PFSK-1 (cell line): ENCODE data around the gene COL18A1.

Experiments
- FOXP2 ChIP-seq: optimal IDR thresholded peaks from 2 replicates; pipeline ENCODE3; 2011; ENCODE audit warnings: borderline replicate concordance, control low read depth, inconsistent platforms; ENCODE audit not compliant: insufficient read depth; ENCODE audit errors: extremely low read length, extremely low read depth
- POLR2AphosphoS5 ChIP-seq: IDR thresholded peaks from 2 replicates; pipeline ENCODE4 v1.6.1; 2012; ENCODE audit warnings: low read depth, mild to moderate bottlenecking, control low read depth, low read length, moderate library complexity
- SIN3A ChIP-seq: IDR thresholded peaks from 2 replicates; pipeline ENCODE4 v1.6.1; 2012; ENCODE audit warnings: mild to moderate bottlenecking, low read length, moderate library complexity, borderline replicate concordance; ENCODE audit not compliant: insufficient read depth
- TAF1 ChIP-seq: IDR thresholded peaks from 2 replicates; pipeline ENCODE4 v1.6.1; 2012; ENCODE audit warnings: low read length, control low read depth, borderline replicate concordance; ENCODE audit not compliant: insufficient read depth
- TF ChIP-seq, protein P1 (sequence below), 2 experiments: IDR thresholded peaks; 2 replicates each; pipeline versions ENCODE4 v1.6.1 to v1.8.0; 2011 to 2012; ENCODE audit warnings: low read depth in 2 of 2, low read length in 2 of 2, control low read depth in 1 of 2, inconsistent platforms in 1 of 2, mild to moderate bottlenecking in 1 of 2, moderate library complexity in 1 of 2; ENCODE audit not compliant: insufficient read depth in 1 of 2

- TF ChIP-seq, protein P1, sequence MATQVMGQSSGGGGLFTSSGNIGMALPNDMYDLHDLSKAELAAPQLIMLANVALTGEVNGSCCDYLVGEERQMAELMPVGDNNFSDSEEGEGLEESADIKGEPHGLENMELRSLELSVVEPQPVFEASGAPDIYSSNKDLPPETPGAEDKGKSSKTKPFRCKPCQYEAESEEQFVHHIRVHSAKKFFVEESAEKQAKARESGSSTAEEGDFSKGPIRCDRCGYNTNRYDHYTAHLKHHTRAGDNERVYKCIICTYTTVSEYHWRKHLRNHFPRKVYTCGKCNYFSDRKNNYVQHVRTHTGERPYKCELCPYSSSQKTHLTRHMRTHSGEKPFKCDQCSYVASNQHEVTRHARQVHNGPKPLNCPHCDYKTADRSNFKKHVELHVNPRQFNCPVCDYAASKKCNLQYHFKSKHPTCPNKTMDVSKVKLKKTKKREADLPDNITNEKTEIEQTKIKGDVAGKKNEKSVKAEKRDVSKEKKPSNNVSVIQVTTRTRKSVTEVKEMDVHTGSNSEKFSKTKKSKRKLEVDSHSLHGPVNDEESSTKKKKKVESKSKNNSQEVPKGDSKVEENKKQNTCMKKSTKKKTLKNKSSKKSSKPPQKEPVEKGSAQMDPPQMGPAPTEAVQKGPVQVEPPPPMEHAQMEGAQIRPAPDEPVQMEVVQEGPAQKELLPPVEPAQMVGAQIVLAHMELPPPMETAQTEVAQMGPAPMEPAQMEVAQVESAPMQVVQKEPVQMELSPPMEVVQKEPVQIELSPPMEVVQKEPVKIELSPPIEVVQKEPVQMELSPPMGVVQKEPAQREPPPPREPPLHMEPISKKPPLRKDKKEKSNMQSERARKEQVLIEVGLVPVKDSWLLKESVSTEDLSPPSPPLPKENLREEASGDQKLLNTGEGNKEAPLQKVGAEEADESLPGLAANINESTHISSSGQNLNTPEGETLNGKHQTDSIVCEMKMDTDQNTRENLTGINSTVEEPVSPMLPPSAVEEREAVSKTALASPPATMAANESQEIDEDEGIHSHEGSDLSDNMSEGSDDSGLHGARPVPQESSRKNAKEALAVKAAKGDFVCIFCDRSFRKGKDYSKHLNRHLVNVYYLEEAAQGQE (IDR thresholded peaks at IDR 0.05; ENCODE audit: insufficient read depth in 1 of 2, low read depth in 2 of 2, low read length in 2 of 2), result peak; percentile 74 to 84
- TF ChIP-seq TAF1 (no peak), POLR2AphosphoS5 (no peak), SIN3A (no peak), FOXP2 (no peak)
Measured at GRCh38 chr21:45388011-45388521, 16.9 kb upstream of the COL18A1 start.
